ENCODE results near the gene TRERF1.

TRERF1 gene

DNA sequence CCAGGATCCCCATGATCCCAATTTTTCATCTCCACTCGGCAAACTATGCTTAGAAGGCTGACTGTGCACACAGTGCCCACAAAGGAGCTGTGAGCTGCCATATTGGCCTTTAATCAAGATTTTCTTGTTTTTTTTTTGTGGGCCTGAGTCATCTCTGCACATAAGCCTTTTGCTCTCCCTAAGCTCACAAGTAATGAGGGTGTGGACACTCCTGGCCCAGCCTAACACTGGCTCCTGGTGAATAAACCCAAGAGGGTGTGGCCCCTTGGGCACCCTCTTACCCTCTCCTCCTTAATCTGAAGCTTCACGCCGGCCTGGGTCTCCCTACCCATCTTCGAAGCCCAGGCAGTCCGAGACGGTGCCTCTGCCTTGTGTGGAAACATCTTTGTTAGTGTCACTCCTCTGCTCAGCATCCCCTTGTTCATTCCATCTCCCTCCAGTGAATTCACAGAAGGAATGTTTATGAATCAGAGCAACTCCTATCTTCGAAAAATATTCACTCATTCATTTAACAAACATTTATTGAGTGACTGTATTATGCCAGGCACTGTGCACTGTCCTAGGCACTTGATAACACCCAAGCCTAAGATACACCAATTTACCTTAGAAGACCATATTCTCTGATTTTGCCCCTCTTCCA lies 211.9 kb downstream of the TRERF1 start:
- Histone ChIP-seq H3K27me3 (ENCODE audit: control insufficient read depth, insufficient read depth, low read length) (no peaks in the 10 kb centered on the region), H3K4me3 (ENCODE audit: low read depth, low read length) (no peak overlapping the region), H3K9ac (ENCODE audit: low read depth, low read length) (no peak overlapping the region), H3K9me3 (ENCODE audit: control insufficient read depth, insufficient read depth, low read length) (no peaks in the 10 kb centered on the region), H3K36me3 (ENCODE audit: control insufficient read depth, insufficient read depth, low read length) (peaks cover 67% of the 10 kb centered on the region), H3K27ac (ENCODE audit: low read depth, low read length) (peak overlapping the region; percentile 36), H3K4me1 (ENCODE audit: control insufficient read depth, insufficient read depth, low read length) (peaks cover 25% of the 10 kb centered on the region)

DNA sequence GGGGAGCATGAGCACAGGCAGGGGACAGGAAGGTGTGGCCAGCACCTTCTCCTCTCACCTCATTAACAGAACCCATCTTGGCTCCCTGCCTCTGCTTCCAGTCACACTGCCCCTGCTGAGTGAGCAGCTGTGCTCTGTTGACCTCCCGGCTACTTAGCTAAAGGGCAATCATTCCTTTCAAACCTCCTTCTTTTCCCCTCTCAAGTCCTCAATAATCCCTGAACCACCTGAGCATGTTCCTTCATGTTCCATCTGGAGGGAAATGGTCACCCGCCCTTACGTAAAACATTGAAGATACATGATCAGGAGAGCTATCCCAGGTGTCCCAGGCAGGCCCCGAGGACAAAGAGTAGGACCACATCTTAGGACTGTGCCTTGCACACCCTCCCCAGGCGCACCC lies 212.4 kb downstream of the TRERF1 start:
- peak overlapping the region; percentile 36 for H3K27ac ChIP-seq (ENCODE audit: low read depth, low read length)
- H3K9ac ChIP-seq (ENCODE audit: low read depth, low read length), result no peak overlapping the region
- H3K27me3 ChIP-seq (ENCODE audit: control insufficient read depth, insufficient read depth, low read length), result no peaks in the 10 kb centered on the region
- peaks cover 25% of the 10 kb centered on the region for H3K4me1 ChIP-seq (ENCODE audit: control insufficient read depth, insufficient read depth, low read length)
- H3K9me3 ChIP-seq (ENCODE audit: control insufficient read depth, insufficient read depth, low read length), result no peaks in the 10 kb centered on the region
- H3K36me3 ChIP-seq (ENCODE audit: control insufficient read depth, insufficient read depth, low read length), result peaks cover 64% of the 10 kb centered on the region
- H3K4me3 ChIP-seq (ENCODE audit: low read depth, low read length), result no peak overlapping the region

GRCh38 chr6:42237857-42238256 lies 213.9 kb downstream of the TRERF1 start:
- H3K4me3 ChIP-seq (ENCODE audit: low read depth, low read length), result no peak overlapping the region
- H3K9me3 ChIP-seq (ENCODE audit: control insufficient read depth, insufficient read depth, low read length), result no peaks in the 10 kb centered on the region
- H3K4me1 ChIP-seq (ENCODE audit: control insufficient read depth, insufficient read depth, low read length), result peaks cover 22% of the 10 kb centered on the region
- peaks cover 59% of the 10 kb centered on the region for H3K36me3 ChIP-seq (ENCODE audit: control insufficient read depth, insufficient read depth, low read length)
- H3K27me3 ChIP-seq (ENCODE audit: control insufficient read depth, insufficient read depth, low read length), result no peaks in the 10 kb centered on the region
- no peak overlapping the region for H3K9ac ChIP-seq (ENCODE audit: low read depth, low read length)
- H3K27ac ChIP-seq (ENCODE audit: low read depth, low read length), result no peak overlapping the region

DNA sequence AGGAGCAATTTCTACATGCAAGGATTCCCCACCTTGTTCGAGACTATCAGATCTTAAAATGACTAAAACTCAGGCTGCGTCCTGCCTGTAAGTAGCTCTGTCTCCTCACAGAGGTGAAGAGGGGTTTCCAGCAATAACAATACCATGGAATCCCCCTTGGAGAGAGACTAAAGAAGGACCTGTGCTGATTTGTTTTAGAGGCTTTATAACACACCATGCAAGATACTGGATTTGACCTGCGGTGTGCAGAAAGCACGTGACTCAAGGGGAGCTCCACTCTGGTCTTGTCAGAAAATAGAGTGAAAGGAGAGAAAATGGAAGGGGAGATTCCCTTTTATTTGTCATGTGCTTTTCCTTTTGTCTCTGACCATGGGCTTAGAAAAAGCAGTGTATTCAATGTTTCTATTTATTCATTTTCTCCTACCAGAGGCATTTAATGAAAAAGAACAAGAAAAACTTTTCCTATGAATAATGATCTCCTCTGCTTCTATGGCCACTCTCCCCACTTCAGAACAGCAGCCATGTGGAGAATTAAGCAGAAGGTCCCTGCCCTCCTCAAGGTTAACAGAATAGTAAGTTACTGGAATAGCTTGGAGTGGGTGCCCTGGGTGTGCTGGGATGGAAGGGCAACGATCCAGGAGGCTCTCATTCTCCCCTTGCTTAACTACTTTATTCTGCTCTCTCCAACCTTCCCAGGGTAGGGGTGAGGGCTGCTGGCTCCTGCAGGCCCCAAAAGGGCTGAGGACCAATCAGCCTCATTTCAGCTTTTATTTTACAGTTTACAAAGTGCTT lies 214.8 kb downstream of the TRERF1 start:
- no peaks in the 10 kb centered on the region for H3K9me3 ChIP-seq (ENCODE audit: control insufficient read depth, insufficient read depth, low read length)
- peaks cover 60% of the 10 kb centered on the region for H3K36me3 ChIP-seq (ENCODE audit: control insufficient read depth, insufficient read depth, low read length)
- H3K9ac ChIP-seq (ENCODE audit: low read depth, low read length), result no peak overlapping the region
- H3K4me3 ChIP-seq (ENCODE audit: low read depth, low read length), result no peak overlapping the region
- H3K27me3 ChIP-seq (ENCODE audit: control insufficient read depth, insufficient read depth, low read length), result no peaks in the 10 kb centered on the region
- H3K4me1 ChIP-seq (ENCODE audit: control insufficient read depth, insufficient read depth, low read length), result peaks cover 13% of the 10 kb centered on the region
- no peak overlapping the region for H3K27ac ChIP-seq (ENCODE audit: low read depth, low read length)

DNA sequence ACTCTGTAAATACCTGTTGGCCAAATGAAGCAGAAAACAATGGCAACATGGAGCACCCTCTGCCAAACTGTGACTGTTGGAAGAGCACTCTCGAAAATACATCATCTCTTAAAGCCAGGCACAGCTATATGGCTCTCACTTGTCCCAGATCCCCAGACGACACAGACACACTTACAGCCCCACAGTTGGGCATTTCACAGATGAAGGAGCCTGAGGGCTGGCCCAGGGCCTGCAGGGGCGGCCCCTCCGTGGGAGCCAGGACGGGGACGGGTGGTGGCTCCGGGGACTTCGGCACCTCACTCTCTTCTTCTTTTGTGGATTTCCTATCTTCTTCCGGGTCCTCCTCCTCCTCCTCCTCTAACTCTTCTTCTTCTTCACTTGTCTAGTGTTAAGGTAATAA lies 215.7 kb downstream of the TRERF1 start:
- H3K4me1 ChIP-seq (ENCODE audit: control insufficient read depth, insufficient read depth, low read length), result peaks cover 10% of the 10 kb centered on the region; the same call in 1 of the 2 replicates
- H3K4me3 ChIP-seq (ENCODE audit: low read depth, low read length), result no peak overlapping the region
- H3K9ac ChIP-seq (ENCODE audit: low read depth, low read length), result no peak overlapping the region
- H3K36me3 ChIP-seq (ENCODE audit: control insufficient read depth, insufficient read depth, low read length), result peaks cover 65% of the 10 kb centered on the region
- H3K27ac ChIP-seq (ENCODE audit: low read depth, low read length), result no peak overlapping the region
- H3K9me3 ChIP-seq (ENCODE audit: control insufficient read depth, insufficient read depth, low read length), result no peaks in the 10 kb centered on the region
- H3K27me3 ChIP-seq (ENCODE audit: control insufficient read depth, insufficient read depth, low read length), result no peaks in the 10 kb centered on the region

DNA sequence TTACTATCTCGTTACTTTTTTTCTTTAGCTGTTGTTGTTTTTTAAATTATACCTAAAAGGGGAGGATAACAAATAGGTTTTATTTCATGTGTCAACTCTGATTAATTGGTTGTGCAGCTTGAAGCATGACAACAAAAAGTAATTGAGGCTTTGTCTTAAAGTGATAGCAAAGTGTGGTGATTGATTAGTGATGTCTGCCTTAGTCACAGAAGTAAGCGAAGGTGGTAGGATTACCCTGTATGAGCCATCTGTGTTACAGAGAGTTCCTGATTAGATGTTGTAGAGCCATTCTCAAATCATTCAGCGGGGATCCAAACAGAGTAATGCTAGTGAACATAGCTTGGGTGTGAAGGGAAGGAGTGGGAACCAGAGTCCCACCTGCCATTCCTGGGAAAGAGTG lies 219.7 kb downstream of the TRERF1 start:
- no peaks in the 10 kb centered on the region for H3K4me1 ChIP-seq (ENCODE audit: control insufficient read depth, insufficient read depth, low read length)
- H3K27ac ChIP-seq (ENCODE audit: low read depth, low read length), result no peak overlapping the region
- no peak overlapping the region for H3K9ac ChIP-seq (ENCODE audit: low read depth, low read length)
- H3K27me3 ChIP-seq (ENCODE audit: control insufficient read depth, insufficient read depth, low read length), result no peaks in the 10 kb centered on the region
- H3K36me3 ChIP-seq (ENCODE audit: control insufficient read depth, insufficient read depth, low read length), result peaks cover 64% of the 10 kb centered on the region
- H3K9me3 ChIP-seq (ENCODE audit: control insufficient read depth, insufficient read depth, low read length), result no peaks in the 10 kb centered on the region
- no peak overlapping the region for H3K4me3 ChIP-seq (ENCODE audit: low read depth, low read length)

DNA sequence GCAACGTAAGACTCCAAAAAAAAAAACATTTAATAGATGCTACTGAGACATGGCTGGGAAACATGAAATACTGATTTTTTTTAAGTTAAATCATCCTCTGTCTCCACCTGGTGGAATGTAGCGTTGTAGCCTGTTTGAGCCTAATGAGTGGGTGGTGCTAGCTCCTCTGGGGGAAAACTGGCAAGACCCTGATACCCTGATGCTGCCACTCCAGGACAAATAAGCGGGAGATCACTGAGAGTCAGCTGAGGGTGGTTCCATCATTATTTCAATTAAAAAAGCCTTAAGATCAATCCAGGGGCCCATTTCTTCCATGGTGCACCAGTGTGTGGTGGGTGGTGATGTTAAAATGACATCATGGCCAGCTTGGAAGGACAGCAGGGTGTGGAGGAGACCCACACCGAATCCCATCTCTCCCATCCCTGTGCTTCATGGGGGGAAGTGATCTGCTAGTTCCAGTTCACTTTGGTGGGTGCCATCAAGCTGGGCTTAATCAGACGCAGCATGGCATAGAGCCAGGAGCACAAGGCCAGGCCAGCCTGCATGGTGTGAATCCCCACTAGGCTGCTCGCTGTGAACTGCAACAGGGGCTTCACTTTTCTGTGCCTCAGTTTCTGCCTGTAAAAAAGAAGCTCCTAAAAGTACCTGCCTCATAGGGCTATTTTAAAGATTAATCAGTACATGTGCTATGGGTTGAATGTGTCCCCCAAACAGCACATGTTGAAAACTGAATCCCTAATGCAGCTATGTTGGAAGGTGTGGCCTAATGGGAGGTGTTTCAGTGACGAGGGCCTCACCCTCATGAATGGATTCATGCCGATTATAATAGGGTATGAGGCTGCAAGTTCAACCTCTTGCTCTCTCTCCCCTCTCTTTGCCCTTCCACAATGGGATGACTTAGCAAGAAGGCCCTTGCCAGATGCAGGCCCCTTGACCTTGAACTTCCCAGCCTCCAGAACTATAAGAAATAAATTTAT lies 221.1 kb downstream of the TRERF1 start:
- no peak overlapping the region for H3K27ac ChIP-seq (ENCODE audit: low read depth, low read length)
- H3K9ac ChIP-seq (ENCODE audit: low read depth, low read length), result no peak overlapping the region

DNA sequence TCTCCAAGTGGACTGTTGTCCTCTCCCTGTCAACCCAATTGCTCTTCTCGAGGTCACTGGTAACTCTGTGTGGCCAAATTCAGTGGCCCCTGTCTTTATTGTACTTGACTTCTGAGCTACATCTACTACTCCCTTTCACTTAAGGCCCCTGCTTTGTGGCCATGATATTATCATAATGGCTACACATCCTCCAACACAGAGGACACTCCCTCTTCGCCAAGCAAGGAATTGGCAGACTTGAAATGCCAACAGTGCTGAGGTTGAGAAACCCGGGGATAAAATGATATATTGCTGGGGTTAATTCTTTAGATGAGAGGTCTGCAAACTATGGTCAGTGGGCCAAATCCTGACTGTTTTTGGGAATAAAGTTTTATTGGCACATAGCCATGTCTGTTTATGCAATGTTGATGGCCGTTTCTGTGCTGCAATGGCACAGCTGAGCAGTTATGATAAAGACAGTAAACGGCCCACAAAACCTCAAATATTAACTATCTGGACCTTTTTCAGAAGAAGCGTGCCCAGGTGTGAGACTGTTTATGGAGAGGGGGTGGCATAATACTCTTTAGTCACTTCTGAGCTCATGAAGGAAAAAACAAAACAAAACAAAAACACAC lies 222.1 kb downstream of the TRERF1 start:
- Histone ChIP-seq H3K9me3 (ENCODE audit: control insufficient read depth, insufficient read depth, low read length) (no peaks in the 10 kb centered on the region), H3K9ac (ENCODE audit: low read depth, low read length) (no peak overlapping the region), H3K4me1 (ENCODE audit: control insufficient read depth, insufficient read depth, low read length) (no peaks in the 10 kb centered on the region), H3K27ac (ENCODE audit: low read depth, low read length) (no peak overlapping the region), H3K4me3 (ENCODE audit: low read depth, low read length) (no peak overlapping the region), H3K36me3 (ENCODE audit: control insufficient read depth, insufficient read depth, low read length) (peaks cover 50% of the 10 kb centered on the region), H3K27me3 (ENCODE audit: control insufficient read depth, insufficient read depth, low read length) (no peaks in the 10 kb centered on the region)

More for the DNA sequence above, 221.1 kb downstream of the TRERF1 start:
- Histone ChIP-seq H3K27me3 (ENCODE audit: control insufficient read depth, insufficient read depth, low read length) (no peaks in the 10 kb centered on the region), H3K9me3 (ENCODE audit: control insufficient read depth, insufficient read depth, low read length) (no peaks in the 10 kb centered on the region), H3K4me3 (ENCODE audit: low read depth, low read length) (no peak overlapping the region), H3K4me1 (ENCODE audit: control insufficient read depth, insufficient read depth, low read length) (no peaks in the 10 kb centered on the region), H3K36me3 (ENCODE audit: control insufficient read depth, insufficient read depth, low read length) (peaks cover 58% of the 10 kb centered on the region)

- H3K4me1 ChIP-seq (ENCODE audit: control insufficient read depth, insufficient read depth, low read length), result no peaks in the 10 kb centered on the region
- H3K4me3 ChIP-seq (ENCODE audit: low read depth, low read length), result no peak overlapping the region
Measured at GRCh38 chr6:42228305-42228704, 223.4 kb downstream of the TRERF1 start.

DNA sequence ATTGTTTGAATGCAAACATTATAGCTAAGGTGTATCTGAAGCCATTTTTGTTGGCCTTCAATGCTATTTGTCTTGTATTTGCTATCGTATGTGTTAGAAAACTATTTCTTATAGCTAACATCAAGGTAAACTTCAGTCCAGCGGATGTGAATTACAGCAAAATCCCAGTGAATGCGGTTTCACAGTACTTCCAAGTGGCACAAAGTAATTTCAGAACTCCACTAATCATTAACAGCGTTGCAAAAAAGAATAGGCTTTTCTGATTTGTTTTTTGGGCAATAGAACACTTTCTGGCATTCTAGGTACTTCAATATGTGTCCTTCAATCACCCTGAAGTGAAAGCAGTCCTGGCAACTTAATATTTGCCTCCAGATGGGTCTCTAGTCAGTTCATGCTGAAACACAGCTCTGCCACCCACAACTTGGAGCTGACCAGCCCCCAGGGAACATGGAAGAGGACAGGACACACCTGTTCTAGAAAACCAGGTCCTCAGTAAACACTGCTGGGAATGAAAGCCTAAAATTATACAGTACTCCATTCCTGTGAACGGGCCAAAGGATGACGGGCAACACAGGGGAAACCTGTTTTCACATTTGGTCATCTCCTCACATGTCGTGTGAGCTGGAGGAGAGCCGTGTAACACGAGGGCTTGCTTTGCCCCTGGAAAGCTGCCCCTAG lies 224.4 kb downstream of the TRERF1 start:
- no peaks in the 10 kb centered on the region for H3K27me3 ChIP-seq (ENCODE audit: control insufficient read depth, insufficient read depth, low read length)
- no peaks in the 10 kb centered on the region for H3K9me3 ChIP-seq (ENCODE audit: control insufficient read depth, insufficient read depth, low read length)
- H3K4me3 ChIP-seq (ENCODE audit: low read depth, low read length), result no peak overlapping the region
- peak overlapping the region; percentile 84 for H3K27ac ChIP-seq (ENCODE audit: low read depth, low read length)
- H3K9ac ChIP-seq (ENCODE audit: low read depth, low read length), result no peak overlapping the region
- no peaks in the 10 kb centered on the region for H3K4me1 ChIP-seq (ENCODE audit: control insufficient read depth, insufficient read depth, low read length)
- peaks cover 45% of the 10 kb centered on the region for H3K36me3 ChIP-seq (ENCODE audit: control insufficient read depth, insufficient read depth, low read length)

More at GRCh38 chr6:42228305-42228704, 223.4 kb downstream of the TRERF1 start:
- no peaks in the 10 kb centered on the region for H3K27me3 ChIP-seq (ENCODE audit: control insufficient read depth, insufficient read depth, low read length)
- H3K9me3 ChIP-seq (ENCODE audit: control insufficient read depth, insufficient read depth, low read length), result no peaks in the 10 kb centered on the region
- H3K27ac ChIP-seq (ENCODE audit: low read depth, low read length), result no peak overlapping the region
- H3K9ac ChIP-seq (ENCODE audit: low read depth, low read length), result no peak overlapping the region
- H3K36me3 ChIP-seq (ENCODE audit: control insufficient read depth, insufficient read depth, low read length), result peaks cover 50% of the 10 kb centered on the region
